K562 (cell line): ENCODE measurements around the gene PTPN1.

Experiments used
- GTF2E2 ChIP-seq: fragments of 200-800 bp; sonication (Bioruptor generic); IDR thresholded peaks from 2 replicates; pipeline ENCODE4 v1.6.1; 2016; ENCODE audit warnings: missing genetic modification characterization, missing compliant biosample characterization
- MAFK ChIP-seq: IDR thresholded peaks from 2 replicates; pipeline ENCODE4 v1.6.1; 2011; ENCODE audit warnings: low read length, improper control_type of control experiment
- POLR2A ChIP-seq: fragments of 450-650 bp; conservative IDR thresholded peaks from 2 replicates; pipeline ENCODE4 v1.6.1; 2016
- ZNF316 ChIP-seq: fragments of 450-650 bp; IDR thresholded peaks from 2 replicates; pipeline ENCODE4 v1.6.1; 2016
- TF ChIP-seq, protein P1 (sequence below), 3 experiments: IDR thresholded peaks in 2 of 3; conservative IDR thresholded peaks in 1 of 3; 2 replicates each; pipeline ENCODE4 v1.5.1; 2011 to 2012; ENCODE audit warnings: low read length in 3 of 3, mild to moderate bottlenecking in 3 of 3, control low read depth in 2 of 3, improper control_type of control experiment in 1 of 3, inconsistent platforms in 1 of 3, low read depth in 1 of 3, mixed read lengths in 1 of 3, moderate library complexity in 1 of 3; ENCODE audit not compliant: insufficient read depth in 2 of 3

DNA sequence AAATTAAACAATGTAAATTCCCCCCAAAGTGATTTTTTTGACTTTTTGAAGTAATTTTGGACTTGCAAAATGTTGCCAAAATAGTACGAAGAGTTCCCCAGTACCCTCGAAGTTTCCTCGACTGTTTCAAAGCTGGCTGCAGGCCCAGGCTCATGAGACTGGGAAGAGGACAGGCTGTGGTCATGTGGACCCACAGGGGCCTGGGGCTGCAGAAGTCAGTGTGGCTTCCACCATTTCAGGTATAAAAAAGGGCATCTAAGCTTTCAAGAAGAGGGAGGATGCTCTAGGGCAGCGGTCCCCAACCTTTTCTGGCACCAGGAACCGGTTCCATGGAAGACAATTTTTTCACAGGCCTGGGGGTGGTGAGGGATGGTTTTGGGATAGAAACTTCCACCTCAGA, 75.0 kb downstream of the PTPN1 start:
- TF ChIP-seq GTF2E2 (tag) (no peak), POLR2A (no peak), MAFK (no peak), ZNF316 (no peak)
- TF ChIP-seq, protein P1, sequence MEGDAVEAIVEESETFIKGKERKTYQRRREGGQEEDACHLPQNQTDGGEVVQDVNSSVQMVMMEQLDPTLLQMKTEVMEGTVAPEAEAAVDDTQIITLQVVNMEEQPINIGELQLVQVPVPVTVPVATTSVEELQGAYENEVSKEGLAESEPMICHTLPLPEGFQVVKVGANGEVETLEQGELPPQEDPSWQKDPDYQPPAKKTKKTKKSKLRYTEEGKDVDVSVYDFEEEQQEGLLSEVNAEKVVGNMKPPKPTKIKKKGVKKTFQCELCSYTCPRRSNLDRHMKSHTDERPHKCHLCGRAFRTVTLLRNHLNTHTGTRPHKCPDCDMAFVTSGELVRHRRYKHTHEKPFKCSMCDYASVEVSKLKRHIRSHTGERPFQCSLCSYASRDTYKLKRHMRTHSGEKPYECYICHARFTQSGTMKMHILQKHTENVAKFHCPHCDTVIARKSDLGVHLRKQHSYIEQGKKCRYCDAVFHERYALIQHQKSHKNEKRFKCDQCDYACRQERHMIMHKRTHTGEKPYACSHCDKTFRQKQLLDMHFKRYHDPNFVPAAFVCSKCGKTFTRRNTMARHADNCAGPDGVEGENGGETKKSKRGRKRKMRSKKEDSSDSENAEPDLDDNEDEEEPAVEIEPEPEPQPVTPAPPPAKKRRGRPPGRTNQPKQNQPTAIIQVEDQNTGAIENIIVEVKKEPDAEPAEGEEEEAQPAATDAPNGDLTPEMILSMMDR (IDR thresholded peaks at IDR 0.05 in 2 of 3, conservative IDR thresholded peaks at IDR 0.05 in 1 of 3; ENCODE audit: insufficient read depth in 2 of 3, low read depth in 1 of 3, low read length in 3 of 3), result no peak
